Thymus (tissue), 11 donors: ENCODE data around the gene EEIG1. TPM values are rescaled to one million over a fixed set of nuclear protein-coding genes. Genes with fewer than 3 reads are reported as not detected.
A peak's percentile ranks its signal among the peaks of the same experiment; 100 is the strongest.

Experiments
- DNase-seq, 9 donors: peaks; one replicate each; pipeline ENCODE4 v3.0.0-alpha.2; 2013; ENCODE audit warnings: low spot score in 9 of 9, low read depth in 6 of 9, missing footprints in 1 of 9
- H3K27ac ChIP-seq, 2 donors: one replicate each; pipeline ENCODE4 v1.5.1; 2013; ENCODE audit warnings: control low read depth in 1 of 2, low read depth in 1 of 2, low read length in 1 of 2, mild to moderate bottlenecking in 1 of 2, moderate library complexity in 1 of 2
- H3K27me3 ChIP-seq, 2 donors: one replicate each; pipeline ENCODE4 v1.5.1; 2013; ENCODE audit warnings: low read length in 1 of 2; ENCODE audit not compliant: control insufficient read depth in 2 of 2, insufficient read depth in 1 of 2
- H3K36me3 ChIP-seq, 2 donors: one replicate each; pipeline ENCODE4 v1.5.1; 2013; ENCODE audit warnings: low read length in 1 of 2, mild to moderate bottlenecking in 1 of 2, moderate library complexity in 1 of 2; ENCODE audit not compliant: control insufficient read depth in 2 of 2, insufficient read depth in 2 of 2
- H3K4me1 ChIP-seq, 2 donors: one replicate each; pipeline ENCODE4 v1.5.1; 2013; ENCODE audit warnings: low read length in 2 of 2; ENCODE audit not compliant: control insufficient read depth in 2 of 2, insufficient read depth in 2 of 2
- H3K4me3 ChIP-seq, 2 donors: one replicate each; pipeline ENCODE4 v1.5.1; 2013; ENCODE audit warnings: low read length in 2 of 2, control low read depth in 1 of 2, mild to moderate bottlenecking in 1 of 2
- H3K9me3 ChIP-seq, 2 donors: one replicate each; pipeline ENCODE4 v1.5.1; 2013; ENCODE audit warnings: low read length in 1 of 2, mild to moderate bottlenecking in 1 of 2; ENCODE audit not compliant: control insufficient read depth in 2 of 2, insufficient read depth in 1 of 2
- WGBS: extraction: QIAGEN DNeasy Blood & Tissue Kit; methylation state at CpG from one replicate; pipeline ENCODE4 v1.1.7; 2013; 5-methylcytosine and 5-hydroxymethylcytosine counted together
- polyA plus RNA-seq: library from polyadenylated mRNA; stranded (reverse); fragments of 200-250 nt; gene quantifications from one replicate; pipeline ENCODE4 v1.2.3, GENCODE V29; 2013
- total RNA-seq: library from RNA; stranded (reverse); fragments of 120-200 nt; gene quantifications from one replicate; pipeline ENCODE4 v1.2.4, GENCODE V29; 2013
- donor health status: healthy.

The EEIG1 gene
- total and polyA plus RNA-seq, 2 donors = 12.9 to 51.4 TPM

- Histone ChIP-seq H3K9me3 (peaks cover 0 to 6% of the 10 kb centered on the region in 2 donors), H3K4me1 (peaks cover 82 to 100% of the 10 kb centered on the region in 2 donors), H3K27ac (peak overlapping the region; percentile 56 to 97), H3K4me3 (peak overlapping the region; percentile 19 to 41), H3K36me3 (peaks cover 14 to 62% of the 10 kb centered on the region in 2 donors), H3K27me3 (no peaks in the 10 kb centered on the region)
- DNase-seq = no peak
- 85% methylated on average over 12 of the region's 12 CpGs for WGBS
Observed at GRCh38 chr9:127974001-127974768, 6.6 kb downstream of the EEIG1 start.

- no peak for DNase-seq
- Histone ChIP-seq H3K9me3 (peaks cover 0 to 4% of the 10 kb centered on the region in 2 donors), H3K27ac (peak overlapping the region; percentile 97 to 99), H3K36me3 (peaks cover 14 to 65% of the 10 kb centered on the region in 2 donors), H3K4me3 (peak overlapping the region; percentile 27 to 41), H3K27me3 (no peaks in the 10 kb centered on the region), H3K4me1 (peaks cover 89 to 100% of the 10 kb centered on the region in 2 donors)
- WGBS = 88% methylated on average over 17 of the region's 17 CpGs
Observed at GRCh38 chr9:127973169-127974000, 7.4 kb downstream of the EEIG1 start.

GRCh38 chr9:127972236-127972871 lies 8.4 kb downstream of the EEIG1 start:
- peak overlapping the region; percentile 23 to 41 for H3K4me3 ChIP-seq
- peaks cover 0 to 4% of the 10 kb centered on the region in 2 donors for H3K9me3 ChIP-seq
- peaks cover 90 to 100% of the 10 kb centered on the region in 2 donors for H3K4me1 ChIP-seq
- 91% methylated on average over 12 of the region's 12 CpGs for WGBS
- H3K27me3 ChIP-seq = no peaks in the 10 kb centered on the region
- H3K27ac ChIP-seq = peak overlapping the region; percentile 97 to 99
- H3K36me3 ChIP-seq = peaks cover 18 to 63% of the 10 kb centered on the region in 2 donors
- no peak for DNase-seq

GRCh38 chr9:127971357-127972235 lies 9.2 kb downstream of the EEIG1 start:
- Histone ChIP-seq H3K27ac (peak overlapping the region; percentile 97 to 99), H3K9me3 (peaks cover 0 to 4% of the 10 kb centered on the region in 2 donors), H3K4me1 (peaks cover 92 to 100% of the 10 kb centered on the region in 2 donors), H3K36me3 (peaks cover 19 to 64% of the 10 kb centered on the region in 2 donors), H3K27me3 (no peaks in the 10 kb centered on the region), H3K4me3 (peak overlapping the region; percentile 34 to 41)
- 53% methylated on average over 20 of the region's 20 CpGs for WGBS
- DNase-seq = no peak

GRCh38 chr9:127970401-127971313 lies 10.1 kb downstream of the EEIG1 start:
- WGBS = 33% methylated on average over 16 of the region's 16 CpGs
- H3K27me3 ChIP-seq = no peaks in the 10 kb centered on the region
- H3K27ac ChIP-seq = peak overlapping the region; percentile 97 to 99
- DNase-seq = peak in 4 of 9 donors; percentile 74 to 88 (median 76)
- H3K36me3 ChIP-seq = peaks cover 19 to 59% of the 10 kb centered on the region in 2 donors
- H3K4me3 ChIP-seq = peak overlapping the region; percentile 34 to 41
- H3K9me3 ChIP-seq = no peaks in the 10 kb centered on the region
- H3K4me1 ChIP-seq = peaks cover 91 to 100% of the 10 kb centered on the region in 2 donors

- Histone ChIP-seq H3K4me1 (peaks cover 77 to 98% of the 10 kb centered on the region in 2 donors), H3K4me3 (peak overlapping the region in 1 of 2 donors; percentile 24), H3K36me3 (peaks cover 18 to 55% of the 10 kb centered on the region in 2 donors), H3K27me3 (no peaks in the 10 kb centered on the region), H3K9me3 (no peaks in the 10 kb centered on the region), H3K27ac (peak overlapping the region; percentile 85 to 97)
- 89% methylated on average over 10 of the region's 10 CpGs for WGBS
- DNase-seq = peak in 1 of 9 donors; percentile 1
Observed at GRCh38 chr9:127968700-127969383, 11.9 kb downstream of the EEIG1 start.

- Histone ChIP-seq H3K4me3 (no peak overlapping the region), H3K36me3 (peaks cover 21 to 63% of the 10 kb centered on the region in 2 donors), H3K27me3 (no peaks in the 10 kb centered on the region), H3K4me1 (peaks cover 70 to 98% of the 10 kb centered on the region in 2 donors), H3K27ac (peak overlapping the region; percentile 48 to 97), H3K9me3 (no peaks in the 10 kb centered on the region)
- DNase-seq = peak in 1 of 9 donors; percentile 6
- WGBS = 69% methylated on average over 3 of the region's 3 CpGs
Observed at GRCh38 chr9:127968042-127968441, 12.7 kb downstream of the EEIG1 start.
